Neural progenitor cell (in vitro differentiated cells): ENCODE results near the gene TNFSF13. TPM values are rescaled to one million over a fixed set of nuclear protein-coding genes. Genes with fewer than 3 reads are reported as not detected.

Experiments
- DNase-seq: peaks from one replicate; pipeline ENCODE4 v3.0.0-alpha.2; 2016; ENCODE audit warnings: low spot score
- H2AFZ ChIP-seq: fragments of 200-600 bp; sonication (generic); replicated peaks from 2 replicates; pipeline ENCODE4 v1.6.1; 2016; ENCODE audit warnings: antibody characterized with exemption
- H3F3A ChIP-seq: fragments of 200-600 bp; sonication (generic); 2 replicates; pipeline ENCODE4 v1.6.1; 2016; ENCODE audit warnings: antibody characterized with exemption, low read depth
- H3K27ac ChIP-seq: fragments of 200-600 bp; sonication (generic); 2 replicates; pipeline ENCODE4 v1.5.1; 2016; ENCODE audit warnings: mild to moderate bottlenecking
- H3K27me3 ChIP-seq: fragments of 200-600 bp; sonication (generic); 2 replicates; pipeline ENCODE4 v1.6.1; 2016; ENCODE audit warnings: mild to moderate bottlenecking, moderate library complexity
- H3K36me3 ChIP-seq: fragments of 200-600 bp; sonication (generic); 2 replicates; pipeline ENCODE4 v1.5.1; 2016
- H3K4me1 ChIP-seq: fragments of 200-600 bp; sonication (generic); 2 replicates; pipeline ENCODE4 v1.6.1; 2016; ENCODE audit warnings: mixed run types
- H3K4me2 ChIP-seq: fragments of 200-600 bp; sonication (generic); 2 replicates; pipeline ENCODE4 v1.6.1; 2016
- H3K4me3 ChIP-seq: fragments of 200-600 bp; sonication (generic); 2 replicates; pipeline ENCODE4 v1.5.1; 2016
- H3K79me2 ChIP-seq: fragments of 200-600 bp; sonication (generic); 2 replicates; pipeline ENCODE4 v1.6.1; 2016; ENCODE audit warnings: low read depth
- H3K9ac ChIP-seq: fragments of 200-600 bp; sonication (generic); 2 replicates; pipeline ENCODE4 v1.6.1; 2016
- H3K9me3 ChIP-seq: fragments of 200-600 bp; sonication (generic); 2 replicates; pipeline ENCODE4 v1.5.1; 2016; ENCODE audit warnings: low read depth
- H4K20me1 ChIP-seq: fragments of 200-600 bp; sonication (generic); 2 replicates; pipeline ENCODE4 v1.6.1; 2016; ENCODE audit warnings: low read depth
- H3K27ac Mint-ChIP-seq: 3 replicates; pipeline ENCODE4 v1.8.0; 2021; ENCODE audit warnings: mixed read lengths
- H3K27me3 Mint-ChIP-seq: 2 replicates; pipeline ENCODE4 v1.8.0; 2022; ENCODE audit warnings: low read depth, mild to moderate bottlenecking, inconsistent platforms, moderate library complexity, mixed read lengths; ENCODE audit not compliant: insufficient read depth
- H3K36me3 Mint-ChIP-seq: 3 replicates; pipeline ENCODE4 v1.8.0; 2021; ENCODE audit warnings: mixed read lengths
- H3K4me1 Mint-ChIP-seq: 3 replicates; pipeline ENCODE4 v1.8.0; 2021; ENCODE audit warnings: mixed read lengths
- H3K4me3 Mint-ChIP-seq: 3 replicates; pipeline ENCODE4 v1.8.0; 2021; ENCODE audit warnings: mild to moderate bottlenecking, moderate library complexity, mixed read lengths
- H3K9me3 Mint-ChIP-seq: 3 replicates; pipeline ENCODE4 v1.8.0; 2020; ENCODE audit warnings: mixed read lengths
- CTCF ChIP-seq: fragments of 200-600 bp; sonication (generic); IDR thresholded peaks from 2 replicates; pipeline ENCODE4 v1.5.1; 2017; ENCODE audit warnings: antibody characterized with exemption, mild to moderate bottlenecking
- EZH2 ChIP-seq: fragments of 200-600 bp; sonication (generic); IDR thresholded peaks from 2 replicates; pipeline ENCODE4 v1.6.1; 2017; ENCODE audit warnings: antibody characterized with exemption, mild to moderate bottlenecking, moderate library complexity
- EZH2phosphoT487 ChIP-seq: fragments of 200-600 bp; sonication (generic); IDR thresholded peaks from 2 replicates; pipeline ENCODE4 v1.6.1; 2017; ENCODE audit warnings: antibody characterized with exemption
- total RNA-seq: library from RNA; depleted of rRNA; stranded (reverse); fragments of >200 nt; gene quantifications from 2 replicates; pipeline ENCODE4 v1.2.3, GENCODE V29; 2015; ENCODE audit warnings: low replicate concordance

The TNFSF13 gene
- total RNA-seq, 1 donor from 2014 or later: not detected

- Histone ChIP-seq H3K9ac (no peak overlapping the region), H3K4me2 (no peak overlapping the region), H4K20me1 (peaks cover 34% of the 10 kb centered on the region), H3K27me3 (no peaks in the 10 kb centered on the region), H3F3A (peaks cover 73% of the 10 kb centered on the region), H3K36me3 (peaks cover 6% of the 10 kb centered on the region), H2AFZ (no peak overlapping the region), H3K79me2 (peaks cover 44% of the 10 kb centered on the region), H3K4me3 (no peak overlapping the region), H3K9me3 (no peaks in the 10 kb centered on the region), H3K4me1 (peaks cover 15% of the 10 kb centered on the region), H3K27ac (no peak overlapping the region)
- H3K27ac Mint-ChIP-seq: peak overlapping the region; percentile 87
- peaks cover 29% of the 10 kb centered on the region for H3K36me3 Mint-ChIP-seq
- H3K27me3 Mint-ChIP-seq: peaks cover 13% of the 10 kb centered on the region
- H3K4me1 Mint-ChIP-seq: peaks cover 45% of the 10 kb centered on the region
- no peak for DNase-seq
- H3K9me3 Mint-ChIP-seq: no peaks in the 10 kb centered on the region
- TF ChIP-seq CTCF (no peak), EZH2 (no peak), EZH2phosphoT487 (no peak)
- peak overlapping the region; percentile 28 for H3K4me3 Mint-ChIP-seq
Measured at GRCh38 chr17:7580604-7581575, 22.3 kb downstream of the TNFSF13 start.

GRCh38 chr17:7582396-7583252 lies 24.1 kb downstream of the TNFSF13 start:
- no peaks in the 10 kb centered on the region for H3K9me3 Mint-ChIP-seq
- H3K9me3 ChIP-seq: no peaks in the 10 kb centered on the region
- no peaks in the 10 kb centered on the region for H3K27me3 ChIP-seq
- DNase-seq: no peak
- H3K27ac Mint-ChIP-seq: peak overlapping the region; percentile 93
- peak overlapping the region; percentile 19 for H3K4me2 ChIP-seq
- peak overlapping the region; percentile 93 for H3K27ac ChIP-seq
- peaks cover 41% of the 10 kb centered on the region for H3K4me1 Mint-ChIP-seq
- H2AFZ ChIP-seq: no peak overlapping the region
- peaks cover 17% of the 10 kb centered on the region for H4K20me1 ChIP-seq
- no peaks in the 10 kb centered on the region for H3K36me3 ChIP-seq
- H3K9ac ChIP-seq: no peak overlapping the region
- peaks cover 33% of the 10 kb centered on the region for H3K79me2 ChIP-seq
- peaks cover 15% of the 10 kb centered on the region for H3K4me1 ChIP-seq
- peak overlapping the region; percentile 100 for H3K4me3 Mint-ChIP-seq
- peaks cover 21% of the 10 kb centered on the region for H3K36me3 Mint-ChIP-seq
- H3K4me3 ChIP-seq: no peak overlapping the region
- peaks cover 57% of the 10 kb centered on the region for H3F3A ChIP-seq
- peaks cover 13% of the 10 kb centered on the region for H3K27me3 Mint-ChIP-seq
- TF ChIP-seq EZH2 (no peak), CTCF (no peak), EZH2phosphoT487 (no peak)

- no peaks in the 10 kb centered on the region for H3K27me3 ChIP-seq
- Mint-ChIP-seq H3K27me3 (peaks cover 15% of the 10 kb centered on the region), H3K36me3 (peaks cover 16% of the 10 kb centered on the region), H3K4me3 (peak within 1 kb of the TSS; percentile 100), H3K9me3 (no peaks in the 10 kb centered on the region), H3K4me1 (peaks cover 38% of the 10 kb centered on the region), H3K27ac (peak within 1 kb of the TSS; percentile 100)
- H4K20me1 ChIP-seq: peaks cover 8% of the 10 kb centered on the region
- H3K4me2 ChIP-seq: peak within 1 kb of the TSS; percentile 86
- H3K9me3 ChIP-seq: no peaks in the 10 kb centered on the region
- peak within 1 kb of the TSS; percentile 91 for H2AFZ ChIP-seq
- H3K9ac ChIP-seq: peak within 1 kb of the TSS; percentile 92
- H3F3A ChIP-seq: peaks cover 51% of the 10 kb centered on the region
- H3K79me2 ChIP-seq: peaks cover 34% of the 10 kb centered on the region
- no peaks in the 10 kb centered on the region for H3K36me3 ChIP-seq
- peaks cover 15% of the 10 kb centered on the region for H3K4me1 ChIP-seq
- peak within 1 kb of the TSS; percentile 93 for H3K27ac ChIP-seq
- no peak for TF ChIP-seq CTCF
- no peak for TF ChIP-seq EZH2phosphoT487
- no peak for TF ChIP-seq EZH2
- peak; percentile 98 for DNase-seq
- peak within 1 kb of the TSS; percentile 57 for H3K4me3 ChIP-seq
Measured at GRCh38 chr17:7583253-7584109, 24.9 kb downstream of the TNFSF13 start, which contains the start of gene MPDU1. Gene MPDU1, plus strand, starts transcription at chr17:7583852. Its CDS starts 11 bp downstream, at chr17:7583863.
